HG03457 (cell line): ENCODE measurements around the gene RNF113B.

Experiments
- ATAC-seq: cut with Tn5 transposase; IDR thresholded peaks from one replicate; pipeline ENCODE4 v1.9.1; 2021; ENCODE audit warnings: moderate number of reproducible peaks; ENCODE audit not compliant: unreplicated experiment

Gene RNF113B

GRCh38 chr13:98176777-98177608, at the start of gene RNF113B:
RNF113B (minus strand) TSS chr13:98177269; CDS start chr13:98177236, 33 bp downstream.
- no peak for ATAC-seq

DNA sequence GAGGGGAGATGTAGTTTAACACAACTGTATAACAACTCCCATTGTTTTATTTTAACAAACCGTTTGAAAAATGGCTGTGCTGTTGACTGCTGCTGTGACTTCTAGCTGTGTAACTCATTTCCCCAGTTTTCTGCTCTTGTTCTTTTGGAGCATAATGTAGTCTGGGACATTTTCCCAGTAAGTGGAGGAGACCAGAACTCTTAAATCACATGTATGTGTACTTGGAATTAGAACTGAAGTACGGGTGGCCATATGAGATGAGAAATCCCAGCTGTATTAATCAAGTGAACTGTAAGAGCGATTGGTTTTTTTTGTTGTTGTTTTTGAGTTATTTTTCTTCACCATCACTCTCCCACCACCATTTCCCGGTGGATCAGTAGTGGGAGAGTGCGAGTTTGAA, 49.4 kb upstream of the RNF113B start:
- ATAC-seq = no peak

GRCh38 chr13:98225036-98225940, 48.2 kb upstream of the RNF113B start:
- ATAC-seq = no peak

GRCh38 chr13:98224557-98224956, 47.5 kb upstream of the RNF113B start:
- no peak for ATAC-seq

DNA sequence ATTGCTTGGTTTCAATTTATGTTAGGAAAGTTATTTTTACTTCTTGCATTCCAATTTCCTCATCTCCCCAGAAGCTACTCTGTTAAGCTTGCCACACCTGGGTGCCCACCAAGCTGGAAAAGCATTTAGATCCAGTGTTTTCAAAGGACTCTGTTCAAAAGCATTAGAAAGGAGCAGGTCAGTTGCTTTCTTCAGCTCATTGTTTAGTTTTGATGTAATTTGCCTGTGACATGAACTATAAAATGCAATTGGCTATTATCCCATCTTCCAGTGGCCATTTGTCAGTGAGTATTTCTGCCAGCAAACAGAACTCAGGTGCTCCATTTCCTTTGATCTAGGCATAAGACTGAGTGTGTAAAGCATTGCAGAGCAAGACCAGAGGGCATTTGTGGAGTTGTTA, 46.7 kb upstream of the RNF113B start:
- no peak for ATAC-seq

DNA sequence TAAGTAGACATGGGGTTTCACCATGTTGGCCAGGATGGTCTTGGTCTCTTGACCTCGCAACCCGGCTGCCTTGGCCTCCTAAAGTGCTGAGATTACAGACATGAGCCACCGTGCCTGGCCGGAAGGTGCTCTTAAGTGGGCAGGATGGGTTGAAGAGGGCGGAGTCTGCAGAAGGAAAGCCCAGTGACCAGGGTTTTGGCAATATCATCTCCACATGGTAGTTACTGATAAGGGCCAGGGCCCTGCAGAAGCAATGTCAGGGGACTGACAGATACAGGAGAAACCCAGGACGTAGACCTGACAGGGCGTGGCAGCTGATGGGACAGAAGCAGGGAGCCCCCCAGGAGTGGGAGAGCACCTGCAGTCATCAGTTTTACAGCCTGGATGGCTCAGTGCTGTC, 45.7 kb upstream of the RNF113B start:
- no peak for ATAC-seq

DNA sequence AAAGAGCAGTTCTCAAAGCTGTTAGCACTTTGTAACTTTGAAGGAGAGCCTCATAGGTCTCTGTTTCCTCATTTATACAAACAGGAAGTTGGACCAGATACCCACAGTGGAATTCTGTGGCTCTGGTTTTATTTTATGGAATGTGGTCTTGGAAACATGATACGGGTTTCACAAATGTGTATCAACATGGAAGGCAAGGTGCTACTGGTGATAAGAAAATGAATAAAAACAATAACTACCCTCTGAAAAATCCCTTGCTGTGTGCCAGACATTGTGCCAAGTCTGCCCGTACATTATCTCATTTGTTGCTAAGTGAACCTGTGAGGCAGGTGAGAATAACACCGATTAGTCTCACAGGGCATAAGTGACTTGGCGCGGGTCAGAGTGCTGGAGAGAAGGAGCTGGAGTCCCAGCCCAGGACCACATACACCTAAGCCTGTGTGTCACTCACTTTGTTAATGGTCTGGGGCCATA, 45.0 kb upstream of the RNF113B start:
- no peak for ATAC-seq

DNA sequence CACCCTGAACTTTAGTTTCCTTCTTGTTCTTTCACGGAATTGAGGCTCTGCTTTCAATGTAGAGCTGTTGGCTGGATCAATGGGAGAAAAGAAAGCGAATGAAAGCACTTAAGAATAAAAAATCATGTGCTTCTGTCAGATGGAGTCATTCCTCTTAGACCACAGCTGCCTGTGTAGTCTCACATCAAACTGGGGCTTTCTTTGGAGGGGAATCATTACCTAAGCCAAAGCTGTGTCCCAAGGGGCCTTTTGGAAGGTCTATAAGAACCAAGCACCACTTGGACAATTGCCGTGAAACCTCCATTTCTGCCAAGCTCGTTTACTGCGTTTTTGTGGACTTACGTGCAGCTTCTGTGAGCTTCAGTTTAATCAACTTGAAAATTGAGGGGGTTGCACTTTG, 44.2 kb upstream of the RNF113B start:
- ATAC-seq = no peak

DNA sequence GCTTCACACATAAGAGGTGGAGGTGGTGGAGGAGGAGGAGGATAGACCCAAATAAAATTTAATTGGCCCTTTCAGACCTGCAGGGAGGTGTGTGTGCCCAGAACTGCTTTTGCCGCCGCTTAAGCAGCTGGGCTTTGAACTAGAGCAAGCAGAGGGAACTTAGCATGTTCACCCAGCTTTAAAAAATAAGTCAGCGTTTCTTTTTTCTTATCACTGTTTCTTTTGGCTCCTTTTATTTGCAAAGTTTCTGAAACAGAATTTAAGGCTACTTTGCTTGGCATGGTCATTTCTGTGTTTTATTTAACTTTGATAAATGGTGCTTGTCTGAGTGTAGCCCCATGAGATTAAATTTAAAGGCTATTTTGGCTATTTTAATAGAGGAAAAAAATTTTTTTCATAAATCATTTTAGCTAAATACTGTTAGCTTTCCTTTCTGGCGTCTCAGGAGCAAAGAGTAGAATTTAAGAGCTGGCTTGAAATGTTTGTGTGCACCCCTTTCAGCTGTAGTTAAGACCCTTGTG, 43.3 kb upstream of the RNF113B start:
- no peak for ATAC-seq

DNA sequence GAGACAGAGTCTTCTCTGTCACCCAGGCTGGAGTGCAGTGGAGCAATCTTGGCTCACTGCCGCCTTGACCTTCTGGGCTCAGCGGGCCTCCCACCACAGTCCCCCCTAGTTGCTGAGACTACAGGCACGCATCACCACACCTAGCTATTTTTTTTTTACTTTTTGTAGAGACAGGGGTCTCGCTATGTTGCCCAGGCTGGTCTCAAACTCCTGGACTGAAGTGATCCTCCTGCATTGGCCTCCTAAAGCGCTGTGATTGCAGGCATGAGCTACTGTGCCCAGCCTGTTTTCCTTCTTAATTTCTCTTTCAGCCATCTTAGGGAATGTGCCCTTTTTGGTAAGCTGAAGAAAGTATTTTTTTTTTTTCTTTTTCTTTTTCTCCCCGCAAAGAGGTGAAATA, 42.6 kb upstream of the RNF113B start:
- ATAC-seq = no peak

- ATAC-seq = no peak
Observed at GRCh38 chr13:98217597-98217996, 40.5 kb upstream of the RNF113B start.

- no peak for ATAC-seq
Observed at GRCh38 chr13:98216711-98217285, 39.7 kb upstream of the RNF113B start.

DNA sequence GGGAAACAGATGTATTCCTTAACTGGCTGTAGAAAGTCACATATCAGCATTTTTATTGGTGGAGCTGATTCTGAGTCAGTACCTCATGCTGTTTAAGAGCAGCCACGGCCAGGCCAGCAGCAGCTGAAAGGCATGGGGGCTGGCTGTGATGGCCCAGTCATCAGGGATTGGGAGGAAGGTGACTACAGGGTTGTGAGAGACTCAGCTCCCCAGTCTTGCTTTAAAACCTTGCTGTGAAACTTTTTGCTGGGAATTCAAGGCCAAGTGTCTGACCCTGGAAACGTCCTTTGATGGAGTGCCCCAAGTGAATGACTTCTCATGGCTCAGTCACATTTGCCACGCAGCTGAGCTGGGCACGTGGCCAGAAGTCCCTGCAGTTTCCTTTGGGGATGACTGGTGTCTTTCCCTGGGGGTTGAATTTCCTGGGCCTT, 39.1 kb upstream of the RNF113B start:
- ATAC-seq = no peak

- ATAC-seq = no peak
Observed at GRCh38 chr13:98215508-98215907, 38.4 kb upstream of the RNF113B start.

DNA sequence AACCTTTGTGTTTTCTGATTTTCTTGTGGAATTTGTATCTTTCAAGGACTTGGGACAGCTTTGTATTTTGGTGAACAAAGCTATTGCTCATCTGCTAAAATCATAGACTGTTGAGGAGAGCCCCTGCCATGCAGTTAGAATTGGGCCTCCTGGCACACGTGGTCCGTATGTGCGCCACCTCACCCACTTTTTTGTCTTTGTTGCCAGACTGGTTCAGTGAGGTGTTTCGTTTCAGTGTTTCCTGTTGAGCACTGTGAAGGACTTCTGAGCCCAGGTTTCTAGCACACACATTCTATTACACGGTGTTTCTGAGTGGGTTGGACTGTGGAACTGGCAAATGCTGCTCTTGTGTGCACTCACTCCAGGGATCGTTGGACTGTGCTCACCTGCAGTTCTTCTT, 37.6 kb upstream of the RNF113B start:
- no peak for ATAC-seq

- no peak for ATAC-seq
Observed at GRCh38 chr13:98214008-98214643, 37.1 kb upstream of the RNF113B start.

DNA sequence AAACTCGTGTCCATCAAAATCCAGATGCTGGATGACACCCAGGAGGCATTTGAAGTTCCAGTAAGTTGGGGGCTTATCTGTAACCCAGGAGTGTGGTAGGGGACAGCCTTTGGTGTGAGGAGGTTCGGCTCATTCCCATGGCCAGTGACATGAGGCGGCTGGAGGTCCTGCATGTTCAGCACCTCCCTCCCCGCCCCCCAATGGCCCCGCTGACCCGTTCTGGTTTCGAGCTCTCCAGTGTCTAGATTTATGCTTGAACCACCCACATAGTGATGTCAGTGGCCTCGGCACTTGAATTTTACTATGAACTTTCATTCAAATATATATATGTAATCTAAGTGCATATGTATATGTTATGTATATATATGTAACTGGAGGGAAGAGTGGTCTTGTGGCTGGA, 36.3 kb upstream of the RNF113B start:
- no peak for ATAC-seq

GRCh38 chr13:98212763-98213162, 35.7 kb upstream of the RNF113B start:
- no peak for ATAC-seq

- no peak for ATAC-seq
Observed at GRCh38 chr13:98208606-98209005, 31.5 kb upstream of the RNF113B start.

DNA sequence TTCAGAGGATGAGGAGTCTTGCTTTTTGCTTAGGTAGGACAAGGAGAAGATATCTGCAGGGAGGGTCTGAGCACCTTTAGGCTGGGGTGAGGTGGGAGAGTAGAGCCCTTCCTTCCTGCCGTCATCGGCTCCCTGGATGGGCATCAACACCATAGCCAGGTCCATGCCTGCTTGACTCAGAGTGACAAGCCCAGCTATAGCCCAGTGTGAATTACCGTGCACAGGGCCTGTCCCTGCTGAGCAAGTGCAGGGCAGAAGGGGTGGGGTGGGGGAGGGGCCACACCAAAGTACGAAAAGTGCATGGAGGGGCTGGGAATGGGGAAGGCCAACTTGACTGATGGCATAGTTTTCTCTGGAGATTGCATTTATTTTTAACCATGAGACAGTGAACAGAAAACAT, 30.3 kb upstream of the RNF113B start:
- no peak for ATAC-seq

GRCh38 chr13:98206946-98207345, 29.9 kb upstream of the RNF113B start:
- no peak for ATAC-seq
